ENCODE data around the gene LRPPRC.

LRPPRC gene

DNA sequence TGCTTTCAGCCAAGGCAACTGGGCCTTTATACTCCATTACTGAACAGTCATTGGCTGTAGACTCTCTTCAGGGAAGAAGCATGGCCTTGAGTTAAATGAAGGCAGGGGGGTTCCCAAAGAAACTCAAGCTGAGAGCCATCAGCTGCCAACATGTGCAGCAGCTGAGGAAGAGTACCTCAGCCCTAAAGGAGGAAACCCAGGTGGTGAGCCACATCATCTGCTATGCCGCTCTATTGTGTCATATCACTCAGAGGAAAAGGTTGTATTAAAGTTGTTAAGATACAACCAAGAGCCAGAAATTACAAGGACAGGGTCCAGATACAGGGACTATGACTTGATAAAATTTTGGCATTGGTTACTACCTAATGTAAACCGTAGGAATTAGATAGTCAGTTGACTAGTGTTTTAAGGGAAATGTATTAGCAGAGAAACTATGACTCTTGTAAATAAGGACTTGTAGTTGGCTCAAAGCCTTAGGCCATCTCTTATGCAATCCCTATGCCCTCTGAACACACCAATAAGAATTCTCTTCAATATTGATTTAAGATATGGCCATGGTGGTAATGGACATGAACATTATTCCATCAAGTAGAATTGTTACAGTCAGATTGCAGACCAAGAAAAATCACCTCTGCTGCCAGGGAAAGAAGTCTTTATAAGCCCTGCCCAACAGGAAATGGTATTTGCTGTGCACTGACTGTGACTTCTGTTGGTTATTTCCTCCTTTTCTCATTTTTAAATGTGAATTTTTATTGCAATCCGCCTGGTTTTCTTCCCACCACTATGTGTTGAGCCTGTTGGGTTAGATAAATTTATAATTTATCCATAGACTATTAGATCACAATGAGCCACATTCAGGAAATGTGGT is 9.2 kb upstream of the LRPPRC start:
- TF ChIP-seq, protein P1, sequence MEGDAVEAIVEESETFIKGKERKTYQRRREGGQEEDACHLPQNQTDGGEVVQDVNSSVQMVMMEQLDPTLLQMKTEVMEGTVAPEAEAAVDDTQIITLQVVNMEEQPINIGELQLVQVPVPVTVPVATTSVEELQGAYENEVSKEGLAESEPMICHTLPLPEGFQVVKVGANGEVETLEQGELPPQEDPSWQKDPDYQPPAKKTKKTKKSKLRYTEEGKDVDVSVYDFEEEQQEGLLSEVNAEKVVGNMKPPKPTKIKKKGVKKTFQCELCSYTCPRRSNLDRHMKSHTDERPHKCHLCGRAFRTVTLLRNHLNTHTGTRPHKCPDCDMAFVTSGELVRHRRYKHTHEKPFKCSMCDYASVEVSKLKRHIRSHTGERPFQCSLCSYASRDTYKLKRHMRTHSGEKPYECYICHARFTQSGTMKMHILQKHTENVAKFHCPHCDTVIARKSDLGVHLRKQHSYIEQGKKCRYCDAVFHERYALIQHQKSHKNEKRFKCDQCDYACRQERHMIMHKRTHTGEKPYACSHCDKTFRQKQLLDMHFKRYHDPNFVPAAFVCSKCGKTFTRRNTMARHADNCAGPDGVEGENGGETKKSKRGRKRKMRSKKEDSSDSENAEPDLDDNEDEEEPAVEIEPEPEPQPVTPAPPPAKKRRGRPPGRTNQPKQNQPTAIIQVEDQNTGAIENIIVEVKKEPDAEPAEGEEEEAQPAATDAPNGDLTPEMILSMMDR (IDR thresholded peaks at IDR 0.05; ENCODE audit: control insufficient read depth, extremely low read depth, insufficient read depth), result no peak
- no peak for DNase-seq (ENCODE audit: low read depth)
- no peak overlapping the region for H3K4me3 ChIP-seq (ENCODE audit: low read depth, low read length)

DNA sequence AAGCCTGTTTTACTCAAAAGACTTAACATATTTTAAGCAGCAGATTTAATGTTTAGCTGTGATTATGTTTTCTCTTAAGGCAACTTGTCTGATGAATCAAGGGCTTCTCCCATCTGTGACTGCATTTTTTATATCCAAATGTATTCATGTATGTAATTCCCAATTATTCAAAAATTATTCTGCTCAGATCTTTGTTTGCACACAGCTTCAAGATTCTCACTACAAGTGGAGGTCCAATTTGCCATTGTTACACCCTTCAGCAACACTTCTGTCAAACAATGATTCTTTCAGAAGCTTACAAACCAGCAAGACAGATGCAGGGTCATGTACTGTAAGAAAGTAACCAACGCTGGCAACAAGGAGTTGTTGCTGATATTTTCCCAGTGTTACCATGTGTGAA is 5.9 kb upstream of the LRPPRC start:
- no peak overlapping the region for H3K4me3 ChIP-seq (ENCODE audit: low read depth, low read length)
- DNase-seq (ENCODE audit: low read depth), result no peak
- TF ChIP-seq, protein P1 (IDR thresholded peaks at IDR 0.05; ENCODE audit: control insufficient read depth, extremely low read depth, insufficient read depth), result no peak

DNA sequence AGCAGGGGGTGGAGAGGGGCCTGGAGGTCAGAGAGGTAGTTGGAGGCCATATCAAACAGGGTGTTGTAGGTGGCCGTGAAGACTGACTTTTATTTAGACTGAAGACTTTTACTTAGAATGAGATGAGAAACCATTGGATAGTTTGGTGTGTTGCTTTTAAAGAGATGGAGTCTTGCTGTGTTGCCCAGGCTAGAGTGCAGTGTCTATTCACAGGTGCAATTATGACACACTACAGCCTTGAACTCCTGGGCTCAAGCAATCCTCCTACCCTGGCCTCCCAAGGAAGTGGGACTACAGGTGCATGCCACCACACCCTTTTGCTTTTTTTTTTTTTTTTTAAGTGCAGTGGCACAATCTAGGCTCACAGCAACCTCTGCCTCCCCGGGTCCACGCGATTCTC is 2.5 kb upstream of the LRPPRC start:
- no peak for DNase-seq (ENCODE audit: low read depth)
- no peak overlapping the region for H3K4me3 ChIP-seq (ENCODE audit: low read depth, low read length)
- TF ChIP-seq, protein P1 (IDR thresholded peaks at IDR 0.05; ENCODE audit: control insufficient read depth, extremely low read depth, insufficient read depth), result no peak

DNA sequence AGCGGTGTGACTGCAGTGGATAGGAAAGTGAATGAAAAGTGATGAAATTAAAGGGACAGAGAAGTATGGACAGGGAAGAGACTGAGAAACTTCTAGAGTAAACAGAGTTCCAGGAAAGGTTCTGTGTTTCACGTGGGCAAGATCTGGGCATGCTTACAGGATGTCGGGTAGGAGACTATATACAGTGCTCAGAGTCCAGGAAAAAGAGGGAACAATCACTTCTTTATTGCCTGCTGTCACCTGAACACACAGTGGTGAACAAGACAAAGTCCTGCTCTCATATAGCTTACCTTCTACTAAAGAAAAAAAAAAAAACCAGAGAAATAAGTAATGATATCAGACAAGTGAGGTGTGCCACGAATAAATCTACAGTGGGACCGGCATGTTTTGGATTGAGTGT is 2.4 kb downstream of the LRPPRC start:
- TF ChIP-seq, protein P1 (IDR thresholded peaks at IDR 0.05; ENCODE audit: control insufficient read depth, extremely low read depth, insufficient read depth), result no peak
- DNase-seq (ENCODE audit: low read depth), result no peak
- H3K4me3 ChIP-seq (ENCODE audit: low read depth, low read length), result no peak overlapping the region

DNA sequence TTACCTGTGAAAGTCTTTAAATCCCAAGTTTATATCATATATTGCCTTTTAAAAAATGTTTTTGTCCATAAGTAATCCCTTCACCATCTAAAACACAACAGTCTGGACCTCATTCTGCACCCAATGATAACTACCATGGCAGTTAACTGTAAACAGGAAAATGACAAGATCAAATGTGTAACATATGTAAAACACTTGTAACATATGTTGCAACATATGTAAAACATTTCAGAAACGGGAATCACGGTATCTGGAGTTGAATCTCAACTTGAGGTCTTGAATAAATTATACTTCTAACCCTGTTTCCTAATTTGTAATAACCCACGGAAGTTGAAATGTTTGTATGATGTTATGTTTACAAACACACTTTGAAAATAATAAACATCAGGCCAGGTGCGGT is 6.2 kb downstream of the LRPPRC start:
- TF ChIP-seq, protein P1 (IDR thresholded peaks at IDR 0.05; ENCODE audit: control insufficient read depth, extremely low read depth, insufficient read depth), result no peak
- no peak overlapping the region for H3K4me3 ChIP-seq (ENCODE audit: low read depth, low read length)
- DNase-seq (ENCODE audit: low read depth), result no peak

DNA sequence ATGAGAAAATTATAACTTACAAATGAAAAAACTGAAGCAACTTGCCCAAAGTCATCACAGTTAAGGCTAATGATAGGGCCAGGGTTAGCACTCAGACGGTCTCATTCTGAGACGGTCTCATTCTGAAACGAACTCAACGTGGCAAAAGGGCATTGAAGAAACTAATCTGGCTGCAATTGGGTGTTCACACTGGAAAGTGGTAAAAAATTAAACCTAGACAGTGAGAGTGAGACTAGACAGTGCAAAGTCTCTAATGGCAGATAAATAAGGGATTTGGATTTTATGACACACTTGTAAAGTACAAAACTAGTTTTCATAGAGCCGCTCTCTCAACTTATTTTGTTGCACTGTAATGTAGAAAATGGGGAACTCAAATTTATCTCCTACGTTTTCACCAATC is 9.2 kb downstream of the LRPPRC start:
- DNase-seq (ENCODE audit: low read depth), result no peak
- TF ChIP-seq, protein P1 (IDR thresholded peaks at IDR 0.05; ENCODE audit: control insufficient read depth, extremely low read depth, insufficient read depth), result no peak
- no peak overlapping the region for H3K4me3 ChIP-seq (ENCODE audit: low read depth, low read length)

DNA sequence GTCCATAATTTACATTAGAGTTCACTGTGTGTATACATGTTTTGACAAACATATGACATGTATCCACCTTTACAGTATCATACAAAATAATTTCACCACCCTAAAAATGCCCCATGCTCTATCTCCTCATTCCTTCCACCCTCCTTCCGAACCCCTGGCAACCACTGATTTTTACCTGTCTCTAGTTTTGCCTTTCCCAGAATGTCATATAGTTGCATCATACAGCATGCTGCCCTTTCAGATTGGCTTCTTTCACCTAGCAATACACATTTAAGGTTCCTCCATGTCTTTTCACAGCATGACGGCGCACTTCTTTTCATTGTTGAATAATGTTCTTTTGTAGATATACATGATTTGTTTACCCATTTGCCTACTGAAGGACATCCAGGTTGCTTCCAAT is 10.4 kb downstream of the LRPPRC start:
- H3K4me3 ChIP-seq (ENCODE audit: low read depth, low read length), result no peak overlapping the region
- DNase-seq (ENCODE audit: low read depth), result no peak
- TF ChIP-seq, protein P1 (IDR thresholded peaks at IDR 0.05; ENCODE audit: control insufficient read depth, extremely low read depth, insufficient read depth), result no peak
